T follicular helper cell (primary cell): ENCODE measurements around the gene TNFRSF1A.

Source experiments
- DNase-seq: peaks from one replicate; pipeline ENCODE4 v3.0.0-alpha.2; 2020; ENCODE audit warnings: low read depth

TNFRSF1A gene

DNA sequence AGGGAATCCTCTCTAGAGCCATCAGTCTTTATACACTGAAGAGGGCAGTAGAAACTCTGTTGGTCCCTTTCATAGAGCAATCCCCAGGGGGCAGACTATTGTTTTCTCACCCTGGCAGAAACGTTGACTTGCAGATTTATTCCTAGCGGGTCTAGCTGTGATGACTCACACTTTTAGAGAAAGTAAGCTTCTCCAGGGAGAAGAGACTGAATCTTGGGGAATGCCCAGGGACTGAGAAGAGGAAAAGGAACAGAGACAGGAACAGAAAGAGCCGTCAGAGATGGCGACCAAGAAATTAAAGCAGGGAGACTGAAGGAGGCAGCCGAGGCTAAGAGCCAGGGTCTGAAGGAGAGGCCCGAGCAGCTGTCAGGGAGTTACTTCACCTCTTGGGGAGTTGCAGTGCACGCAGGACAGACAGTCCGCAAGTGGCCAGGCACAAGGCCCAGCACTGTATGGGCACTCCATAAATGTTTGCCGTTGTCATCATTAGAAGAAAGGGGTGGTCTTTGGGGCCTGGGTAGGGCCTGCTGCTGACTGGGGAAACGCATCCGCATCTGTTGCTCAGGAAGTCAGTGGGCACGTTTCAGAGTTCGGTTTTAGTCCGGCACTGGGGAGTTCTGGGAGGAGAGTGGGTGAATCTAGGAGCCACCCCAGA is 18.4 kb downstream of the TNFRSF1A start:
- DNase-seq: no peak

DNA sequence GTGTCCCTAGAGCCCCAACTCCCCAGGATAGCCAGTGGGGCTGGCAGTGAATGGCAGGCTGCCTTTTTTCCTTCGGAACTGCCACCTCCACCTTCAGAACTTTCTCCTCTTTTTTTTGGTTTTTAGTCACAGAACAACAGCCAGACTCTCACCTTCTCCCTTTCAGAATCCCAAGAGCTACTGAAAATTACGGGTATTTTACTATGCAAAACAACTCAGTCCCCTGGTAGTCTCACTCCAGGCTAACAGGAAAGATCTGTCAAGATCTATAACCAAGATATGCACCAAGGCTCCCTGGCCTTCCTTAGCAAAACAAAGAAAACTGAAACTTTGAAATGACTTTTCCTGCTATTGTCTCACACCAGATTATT is 18.9 kb downstream of the TNFRSF1A start:
- no peak for DNase-seq

DNA sequence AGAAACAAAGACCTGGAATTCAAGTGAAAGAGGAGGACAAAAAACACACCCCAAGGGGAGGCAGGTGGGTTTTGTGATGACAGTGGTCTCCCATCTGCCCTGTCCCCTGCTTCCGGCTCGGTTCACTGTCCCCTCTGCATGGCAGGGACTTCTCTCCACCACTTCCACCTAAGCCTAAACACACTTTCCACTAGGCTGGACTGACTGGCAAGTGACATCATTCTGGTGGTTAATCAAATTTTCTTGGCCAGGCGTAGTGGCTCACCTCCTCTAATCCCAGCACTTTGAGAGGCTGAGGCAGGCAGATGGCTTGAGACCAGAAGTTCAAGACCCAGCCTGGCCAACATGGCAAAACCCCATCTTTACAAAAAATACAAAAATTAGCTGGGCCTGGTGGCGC is 19.5 kb downstream of the TNFRSF1A start:
- DNase-seq: no peak

DNA sequence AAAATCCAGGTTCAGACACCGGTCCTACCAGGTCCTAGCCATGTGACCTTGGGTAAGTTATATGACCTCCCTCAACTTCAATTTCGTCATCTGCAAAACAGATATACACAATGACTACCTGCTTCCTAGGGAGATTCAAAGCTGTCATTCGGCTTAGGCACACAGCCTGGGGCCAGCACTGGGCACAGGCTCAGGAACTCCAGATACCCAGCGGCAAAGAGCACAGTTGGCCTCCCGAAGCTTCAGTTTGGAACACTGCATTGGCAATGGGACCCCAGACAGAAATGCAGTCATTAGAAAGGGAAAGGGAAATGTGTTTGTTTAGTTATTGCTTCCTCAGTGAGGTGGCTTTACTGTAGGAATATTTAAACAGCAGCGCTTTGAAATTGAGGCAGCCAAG is 20.0 kb downstream of the TNFRSF1A start:
- no peak for DNase-seq

DNA sequence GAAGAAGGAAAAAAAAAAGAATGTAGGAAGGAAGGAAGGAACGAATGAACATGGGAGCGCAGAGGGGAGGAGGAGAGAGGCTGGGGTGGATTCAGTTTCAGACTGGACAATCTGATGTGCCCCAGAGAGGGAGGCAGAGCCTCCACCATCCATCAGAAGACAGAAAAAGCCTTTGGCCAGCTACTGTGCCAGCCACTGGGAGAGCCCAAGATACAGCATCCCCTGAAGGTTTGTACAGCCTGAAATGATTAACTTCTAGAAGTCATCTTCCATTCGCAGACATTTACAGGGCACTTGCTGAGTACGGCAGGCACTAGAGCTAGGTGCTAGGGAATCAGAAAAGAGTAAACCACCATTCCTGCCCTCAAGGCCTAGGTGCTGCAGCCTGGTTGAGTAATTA is 22.4 kb downstream of the TNFRSF1A start:
- no peak for DNase-seq

- no peak for DNase-seq
These were observed 23.4 kb downstream of the TNFRSF1A start for GRCh38 chr12:6318440-6318879.

- DNase-seq: no peak
These were observed 24.0 kb downstream of the TNFRSF1A start for GRCh38 chr12:6317693-6318439.

DNA sequence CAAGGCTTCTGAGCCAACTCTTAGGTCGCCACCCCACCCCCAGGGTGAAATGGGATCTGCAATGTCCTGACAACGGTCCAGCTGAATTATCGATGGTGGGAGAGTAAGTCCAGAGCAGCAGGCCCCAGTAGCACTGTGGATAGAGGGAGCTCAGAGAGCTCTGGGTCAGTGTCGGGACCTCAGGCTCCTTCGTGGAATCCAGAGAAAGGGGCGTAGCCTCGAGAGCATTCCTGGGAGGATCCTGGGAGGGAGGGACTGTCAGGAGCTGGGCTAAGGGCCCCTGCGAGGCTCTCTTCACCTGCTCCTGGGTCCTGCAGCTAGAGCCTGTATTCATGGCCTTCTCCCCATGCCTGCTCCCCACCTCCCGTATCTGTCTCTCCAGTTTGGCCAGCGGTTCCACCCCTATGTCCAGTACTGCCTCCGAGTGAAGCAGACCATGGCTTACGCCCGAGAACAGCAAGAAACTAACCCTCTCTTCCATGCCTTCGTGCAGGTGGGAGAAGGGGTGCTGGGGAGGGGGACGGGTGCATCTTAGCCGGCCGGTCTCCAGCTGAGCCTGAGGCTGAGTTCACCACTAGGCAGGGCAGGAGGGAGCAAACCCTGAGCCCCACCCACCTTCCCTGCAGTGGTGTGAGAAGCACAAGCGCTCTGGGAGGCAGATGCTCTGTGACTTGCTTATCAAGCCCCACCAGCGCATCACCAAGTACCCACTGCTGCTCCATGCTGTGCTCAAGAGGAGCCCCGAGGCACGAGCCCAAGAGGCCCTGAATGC is 24.8 kb downstream of the TNFRSF1A start:
- DNase-seq: no peak

GRCh38 chr12:6315704-6316597 is 25.9 kb downstream of the TNFRSF1A start:
- DNase-seq: no peak

GRCh38 chr12:6315184-6315583 is 26.7 kb downstream of the TNFRSF1A start:
- DNase-seq: no peak

- DNase-seq: no peak
These were observed 27.1 kb downstream of the TNFRSF1A start for GRCh38 chr12:6314776-6315175.

GRCh38 chr12:6313326-6313940 is 28.4 kb downstream of the TNFRSF1A start:
- no peak for DNase-seq

- no peak for DNase-seq
These were observed 29.1 kb downstream of the TNFRSF1A start for GRCh38 chr12:6312529-6313325.

- DNase-seq: no peak
These were observed 29.9 kb downstream of the TNFRSF1A start for GRCh38 chr12:6311822-6312528.

- DNase-seq: no peak
These were observed 30.9 kb downstream of the TNFRSF1A start for GRCh38 chr12:6310771-6311610.

GRCh38 chr12:6307529-6307928 is 34.3 kb downstream of the TNFRSF1A start:
- no peak for DNase-seq

DNA sequence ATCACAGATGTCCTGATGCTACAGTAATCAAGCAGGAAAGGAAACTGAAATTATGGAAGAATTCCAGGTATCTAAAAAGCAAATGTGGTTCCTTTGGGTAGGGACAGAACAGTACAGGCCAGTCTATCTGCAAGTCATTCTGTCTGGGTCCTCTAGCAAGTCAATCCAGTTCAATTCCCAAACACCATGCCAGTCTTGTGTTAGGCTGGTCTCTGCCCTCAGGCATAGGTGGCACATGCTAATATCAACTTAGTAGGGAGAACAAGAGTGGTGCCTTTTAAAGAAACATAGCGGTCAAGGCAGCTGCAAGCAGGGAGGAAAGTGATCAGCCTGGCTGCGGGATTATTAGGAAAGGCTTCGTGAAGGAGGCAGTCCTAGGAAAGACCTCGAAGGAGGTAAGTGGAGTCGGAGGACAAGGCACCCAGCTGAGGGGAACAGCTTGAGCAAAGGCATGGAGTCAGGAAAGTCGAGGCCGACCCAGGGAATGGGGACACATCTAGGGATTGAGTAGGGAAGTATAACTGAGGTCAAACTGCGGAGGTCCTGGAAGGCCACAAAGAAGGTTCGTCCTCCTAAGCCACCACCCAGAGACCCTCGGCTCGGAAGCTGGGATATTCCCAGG is 35.2 kb downstream of the TNFRSF1A start:
- DNase-seq: no peak

- DNase-seq: no peak
These were observed 35.7 kb downstream of the TNFRSF1A start for GRCh38 chr12:6306151-6306550.

DNA sequence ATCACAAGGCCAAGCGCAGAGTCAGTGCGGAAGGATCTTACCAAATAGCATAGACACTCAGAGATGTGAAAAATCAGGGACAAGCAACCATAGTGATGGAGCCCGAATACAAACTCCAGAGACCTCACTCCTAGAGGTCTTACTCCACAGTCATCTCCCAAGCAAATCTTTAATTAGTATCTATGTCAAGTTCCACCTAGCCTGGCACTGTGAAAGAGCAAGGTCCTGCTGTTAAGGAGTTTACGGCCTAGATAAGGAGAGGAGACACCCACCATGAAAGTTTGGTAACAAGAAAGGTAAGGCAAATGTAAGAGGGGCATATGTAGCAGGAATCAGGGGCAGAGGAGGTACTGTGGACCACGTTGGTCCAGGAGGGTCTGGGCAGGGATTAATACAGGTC is 38.8 kb downstream of the TNFRSF1A start:
- DNase-seq: no peak
